HG02759 (cell line): Measurements from ENCODE around the gene SUGCT.
"Not testable (repeated sequence)": the region's sequence is repeated elsewhere in the genome, so short reads cannot be mapped to it uniquely, and the experiment has no call there.

ENCODE experiments used
- ATAC-seq: cut with Tn5 transposase; IDR thresholded peaks from one replicate; pipeline ENCODE4 v1.9.1; 2021; ENCODE audit warnings: mild to moderate bottlenecking, moderate library complexity; ENCODE audit not compliant: unreplicated experiment

Gene SUGCT

DNA sequence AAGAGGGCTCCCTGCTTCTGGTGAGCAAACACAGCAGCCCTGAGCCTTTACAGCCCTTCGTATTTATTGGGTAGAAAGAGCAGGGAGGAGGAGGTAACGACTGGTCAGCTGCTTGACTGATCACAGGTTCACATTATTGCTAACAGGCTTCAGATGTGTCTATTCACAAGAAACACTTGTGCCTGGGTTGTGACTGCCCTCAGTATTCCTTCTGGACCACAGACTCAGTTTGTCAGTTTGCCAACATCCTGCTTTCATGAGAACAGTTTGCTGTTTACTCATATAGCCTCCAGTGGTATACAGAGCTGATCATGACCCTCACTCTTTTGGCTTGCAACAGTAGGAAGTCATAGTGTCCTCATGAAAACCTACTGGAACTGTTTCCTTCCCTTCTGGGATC is 467.5 kb downstream of the SUGCT start:
- ATAC-seq, result not testable (repeated sequence)

DNA sequence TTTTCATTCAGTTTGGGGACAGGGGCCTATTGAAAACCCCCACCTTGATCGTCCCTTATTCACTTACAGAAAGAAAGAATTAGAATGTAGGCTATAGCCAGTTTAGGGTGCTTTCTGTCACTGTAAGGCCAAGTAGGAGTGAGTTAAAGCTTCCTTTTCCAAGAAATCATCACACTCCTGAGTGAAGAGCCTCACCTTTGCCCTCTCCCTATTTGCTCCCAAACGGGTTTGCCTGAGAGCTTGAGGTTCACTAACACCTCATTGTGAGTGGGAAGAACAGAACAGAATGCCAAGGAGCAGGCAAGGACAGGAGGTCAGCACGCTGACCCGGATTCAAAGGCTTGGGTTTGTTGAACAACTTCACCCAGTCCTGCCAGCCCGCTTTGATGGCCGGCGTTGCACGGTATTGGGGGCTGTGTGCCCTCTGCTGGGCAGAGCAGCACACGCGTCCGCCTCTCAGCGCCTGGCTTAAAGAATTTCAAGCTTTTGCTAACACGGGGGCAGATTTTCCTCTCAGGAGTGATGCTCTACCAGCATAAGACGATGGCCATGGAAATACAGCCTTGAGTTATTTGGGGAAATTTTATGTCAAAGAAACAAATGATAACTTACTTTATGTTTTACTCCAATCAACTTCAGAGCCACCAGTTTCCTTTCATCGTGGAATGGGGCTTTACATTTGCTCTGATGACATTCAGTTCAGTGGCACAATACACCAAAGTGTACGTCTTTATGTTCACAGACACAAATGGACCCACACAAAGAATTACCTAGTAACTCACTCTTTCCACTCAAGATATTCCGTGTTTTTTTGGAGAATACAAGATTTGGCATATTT is 470.0 kb downstream of the SUGCT start:
- peak; percentile 88 for ATAC-seq

DNA sequence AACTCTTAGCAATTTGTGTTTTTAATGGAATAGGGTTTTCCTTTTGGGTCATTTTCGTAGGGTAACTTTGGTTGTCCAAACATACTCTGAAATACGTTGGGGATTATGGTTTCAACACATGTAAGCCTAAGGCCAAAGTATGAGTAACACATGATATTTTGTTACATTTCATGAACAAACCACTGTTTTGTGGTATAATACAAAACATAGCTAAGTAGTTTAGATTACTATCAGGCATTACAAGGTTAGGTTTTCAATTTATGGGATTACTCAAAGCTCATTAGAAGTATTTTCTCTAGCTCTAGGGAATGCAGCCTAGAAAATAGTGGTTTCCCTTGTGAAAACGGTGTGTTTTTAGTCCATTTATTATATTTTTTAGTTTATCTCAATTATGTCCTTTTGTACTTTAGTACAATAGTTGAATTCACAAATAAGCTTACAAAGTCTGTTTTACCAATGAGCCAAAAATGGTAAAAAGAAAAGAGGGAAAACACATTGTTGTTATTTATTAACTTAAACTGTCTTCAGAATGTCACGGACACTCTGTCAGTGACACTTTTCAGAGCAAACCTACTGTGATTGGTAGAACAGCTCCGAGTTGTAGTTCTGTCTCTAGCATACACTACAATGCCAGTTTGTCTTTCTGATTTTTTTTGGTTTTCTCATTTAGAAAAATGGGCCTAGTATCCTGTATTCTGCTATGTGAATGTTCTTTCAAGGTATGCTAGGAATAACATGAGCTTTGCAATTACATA is 473.7 kb downstream of the SUGCT start:
- ATAC-seq, result no peak

DNA sequence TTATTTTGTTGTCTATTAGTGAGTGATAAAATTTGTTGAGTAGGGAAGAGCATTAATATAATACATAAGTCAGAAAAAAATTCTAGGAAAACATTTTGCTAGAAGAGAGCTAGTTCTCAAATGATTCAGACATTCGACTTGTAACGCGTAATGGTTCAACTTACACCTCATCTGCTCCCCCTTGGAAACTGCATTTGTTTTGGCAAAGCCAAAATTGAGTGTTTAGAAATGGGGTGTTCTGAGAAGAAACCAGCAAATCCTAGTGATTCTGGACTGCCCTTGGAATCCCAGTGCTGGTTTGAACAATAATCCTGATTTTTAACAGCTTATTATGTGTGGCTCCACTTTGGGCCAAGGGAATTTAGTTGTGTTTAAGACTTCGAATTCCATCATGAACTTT is 475.7 kb downstream of the SUGCT start:
- ATAC-seq, result no peak

DNA sequence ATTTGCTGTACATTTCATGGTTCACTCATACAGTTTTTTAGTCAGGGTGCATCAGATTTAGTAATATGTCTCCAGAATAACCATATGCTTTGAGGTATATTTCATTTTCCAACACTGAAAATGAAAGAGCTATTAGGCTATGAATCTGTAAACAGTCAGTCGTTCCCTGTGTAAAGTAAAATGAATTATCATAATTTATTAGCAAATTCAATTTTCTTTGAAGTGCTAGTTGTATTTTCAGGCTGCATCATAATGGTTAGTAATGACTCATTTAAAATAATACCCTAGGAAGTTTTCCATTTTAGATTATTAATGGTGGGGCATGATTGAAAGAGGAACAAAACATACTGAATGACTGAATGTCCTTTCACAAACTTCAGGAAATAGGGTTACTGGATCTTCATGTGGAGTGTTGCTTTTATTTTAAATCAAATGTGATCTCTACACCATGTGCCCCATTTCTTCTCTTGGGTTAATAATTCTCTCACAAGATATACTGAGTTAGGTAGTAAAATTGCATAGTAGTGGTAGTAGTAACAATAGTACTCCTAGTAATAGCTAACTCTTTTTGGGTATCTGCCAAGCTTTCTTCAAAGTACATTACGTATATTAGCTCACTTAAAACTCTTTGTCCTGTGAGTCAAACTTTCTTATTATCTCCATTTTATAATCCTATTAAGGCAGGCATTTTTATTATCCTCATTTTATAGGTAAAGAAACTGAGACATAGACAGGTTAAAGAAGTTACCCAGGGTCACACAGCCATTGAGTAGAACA is 476.5 kb downstream of the SUGCT start:
- ATAC-seq, result no peak

DNA sequence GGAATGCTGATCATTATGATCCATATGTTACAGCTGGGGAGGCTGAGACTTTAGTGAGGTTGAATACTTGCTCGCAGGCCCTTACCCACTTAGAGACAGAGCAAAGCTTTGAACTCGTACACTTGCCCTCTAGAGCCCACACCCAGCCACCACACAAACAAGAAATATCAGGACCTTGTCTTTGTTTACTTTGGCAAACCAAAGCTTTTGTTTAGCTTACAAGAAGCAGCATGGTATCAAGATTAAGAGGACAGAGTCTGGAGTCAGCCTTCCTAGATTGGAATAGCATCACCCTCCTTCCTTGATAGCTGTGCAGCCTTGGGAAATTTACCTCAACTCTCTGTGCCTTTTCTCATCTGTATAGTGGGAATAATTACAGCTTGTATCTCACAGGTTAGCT is 477.5 kb downstream of the SUGCT start:
- no peak for ATAC-seq

DNA sequence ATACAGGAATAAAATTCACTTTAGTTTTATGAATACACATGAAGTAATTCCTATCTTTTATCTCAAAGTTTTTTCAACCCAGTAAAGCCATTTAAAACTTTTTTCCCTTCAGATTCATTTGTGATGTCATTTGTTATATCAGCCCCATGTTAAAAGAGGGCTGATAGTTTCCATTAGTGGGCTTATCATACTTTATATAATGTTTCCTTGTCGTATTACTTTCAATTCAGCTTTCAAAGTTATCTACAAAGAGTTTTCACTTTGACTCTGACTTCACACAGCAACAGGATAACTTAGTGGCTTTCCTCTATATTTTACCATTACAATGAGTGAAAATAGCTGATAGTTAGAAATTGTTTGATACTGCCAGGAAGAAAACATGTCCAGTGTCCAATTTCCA is 484.8 kb downstream of the SUGCT start:
- no peak for ATAC-seq

DNA sequence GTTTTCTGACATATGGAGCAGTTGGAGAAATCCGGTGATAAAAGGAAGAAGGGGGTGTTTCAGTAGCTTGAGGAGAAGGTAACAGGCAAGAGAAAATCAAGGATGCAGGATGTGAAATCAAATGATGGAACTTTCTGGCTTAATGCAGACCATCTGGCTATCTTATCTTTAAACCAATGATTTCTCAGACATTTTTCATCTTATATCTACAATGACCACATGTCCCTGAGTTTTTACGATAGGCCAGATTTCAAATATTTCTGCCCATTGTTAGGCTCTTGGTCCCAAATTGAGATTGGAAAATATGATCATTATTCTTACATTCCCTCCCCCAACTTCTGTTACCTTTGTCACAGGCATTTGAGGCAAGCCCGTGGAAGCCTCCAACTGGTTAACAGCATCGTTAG is 486.8 kb downstream of the SUGCT start:
- no peak for ATAC-seq

DNA sequence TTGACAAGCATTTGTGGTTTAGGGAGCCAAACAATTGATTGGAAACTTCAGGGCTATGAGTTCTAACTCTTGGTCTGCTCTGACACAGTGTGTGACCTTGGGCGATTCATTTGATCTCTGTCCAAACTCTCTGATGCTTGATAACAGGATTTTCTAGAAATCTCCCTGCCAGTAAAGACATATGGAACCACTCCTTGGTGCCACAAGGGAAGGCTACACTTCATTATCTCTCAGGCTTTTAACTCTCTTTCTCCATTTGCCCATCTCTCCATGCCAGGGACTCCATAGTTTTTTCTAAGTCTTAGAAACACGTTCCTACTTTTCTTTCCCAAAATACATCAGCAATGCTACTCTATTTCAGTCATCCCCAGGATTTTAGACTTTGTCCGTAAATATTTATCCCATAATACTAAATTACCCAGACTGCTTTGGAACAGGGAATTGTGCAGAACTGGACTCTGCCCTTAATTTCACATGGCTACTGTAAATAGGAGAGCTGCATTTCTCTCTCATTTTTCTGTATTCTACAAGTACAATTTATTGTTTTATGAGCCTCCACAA is 488.2 kb downstream of the SUGCT start:
- ATAC-seq, result no peak

DNA sequence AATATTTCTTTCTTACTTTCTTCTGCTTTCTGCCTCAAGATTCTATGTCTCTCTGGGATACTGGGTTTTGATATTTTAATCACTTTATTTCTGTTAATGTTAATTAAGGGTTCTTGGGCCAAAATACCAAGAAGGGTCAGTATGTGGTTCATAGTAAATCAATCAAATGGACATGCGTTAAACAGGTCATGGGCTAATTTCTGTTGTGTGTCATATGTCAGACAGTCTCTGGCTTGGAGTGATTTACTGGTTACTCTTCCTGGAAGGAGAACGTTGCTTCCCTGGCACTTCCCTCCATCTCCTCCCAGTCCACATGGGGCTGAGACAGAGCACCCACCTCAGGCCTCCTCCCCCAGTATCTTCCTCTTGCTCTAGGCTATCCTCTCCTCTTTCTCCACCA is 489.1 kb downstream of the SUGCT start:
- ATAC-seq, result no peak

DNA sequence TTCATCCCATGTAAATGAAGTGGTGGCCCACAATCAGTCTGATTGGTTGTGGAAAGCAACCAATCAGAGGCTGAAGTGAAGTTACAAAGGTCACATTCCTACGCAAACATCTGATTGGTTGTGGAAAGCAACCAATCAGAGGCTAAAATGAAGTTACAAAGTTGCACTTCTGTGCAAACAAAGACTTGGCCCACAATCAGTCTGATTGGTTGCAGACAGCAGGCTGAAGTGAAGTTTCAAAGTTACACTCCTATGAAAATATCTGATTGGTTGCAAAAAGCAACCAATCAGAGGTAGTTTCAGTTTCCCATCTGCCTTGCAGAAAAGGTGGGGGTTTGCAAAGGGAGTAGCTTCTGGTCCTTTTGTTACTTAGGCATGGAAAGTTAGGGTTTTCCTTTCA is 492.6 kb downstream of the SUGCT start:
- not testable (repeated sequence) for ATAC-seq

DNA sequence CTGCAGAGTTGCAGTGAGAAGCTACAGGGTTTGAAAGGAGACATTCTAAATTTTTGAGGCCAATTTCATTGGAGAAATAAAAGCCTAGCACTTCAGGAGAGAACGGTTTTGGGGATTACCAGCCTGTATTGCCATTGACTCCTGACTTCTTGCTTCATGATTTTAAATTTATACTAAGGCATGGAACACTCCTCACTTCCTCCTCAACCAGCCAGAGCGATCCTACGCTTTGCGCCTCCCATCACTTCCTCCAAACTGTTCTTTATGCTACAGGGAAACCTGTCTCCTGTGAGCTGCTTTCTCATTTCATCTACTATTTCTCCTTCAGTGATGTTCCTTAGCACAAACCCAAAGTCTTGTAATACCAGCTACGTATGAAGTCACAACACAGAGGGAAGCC is 495.1 kb downstream of the SUGCT start:
- no peak for ATAC-seq

DNA sequence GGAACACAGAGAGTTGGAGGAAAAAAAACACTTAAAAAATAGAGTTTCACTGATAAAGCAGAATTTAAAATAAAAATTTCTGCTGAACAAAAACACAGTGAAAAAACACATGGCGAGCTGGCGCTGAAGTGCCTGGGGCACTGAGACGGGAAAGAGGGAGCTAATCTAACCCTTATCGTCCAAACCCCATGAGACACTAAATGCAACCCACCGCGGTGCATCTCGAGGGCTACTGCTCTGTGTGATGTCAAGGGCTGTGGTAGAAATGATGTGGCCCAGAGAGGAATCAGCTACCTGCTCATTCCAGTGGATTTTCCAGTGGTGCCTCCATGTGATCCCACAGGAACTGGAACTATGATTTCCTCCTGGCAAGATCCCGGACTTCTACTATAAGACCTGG is 499.3 kb downstream of the SUGCT start:
- ATAC-seq, result no peak

DNA sequence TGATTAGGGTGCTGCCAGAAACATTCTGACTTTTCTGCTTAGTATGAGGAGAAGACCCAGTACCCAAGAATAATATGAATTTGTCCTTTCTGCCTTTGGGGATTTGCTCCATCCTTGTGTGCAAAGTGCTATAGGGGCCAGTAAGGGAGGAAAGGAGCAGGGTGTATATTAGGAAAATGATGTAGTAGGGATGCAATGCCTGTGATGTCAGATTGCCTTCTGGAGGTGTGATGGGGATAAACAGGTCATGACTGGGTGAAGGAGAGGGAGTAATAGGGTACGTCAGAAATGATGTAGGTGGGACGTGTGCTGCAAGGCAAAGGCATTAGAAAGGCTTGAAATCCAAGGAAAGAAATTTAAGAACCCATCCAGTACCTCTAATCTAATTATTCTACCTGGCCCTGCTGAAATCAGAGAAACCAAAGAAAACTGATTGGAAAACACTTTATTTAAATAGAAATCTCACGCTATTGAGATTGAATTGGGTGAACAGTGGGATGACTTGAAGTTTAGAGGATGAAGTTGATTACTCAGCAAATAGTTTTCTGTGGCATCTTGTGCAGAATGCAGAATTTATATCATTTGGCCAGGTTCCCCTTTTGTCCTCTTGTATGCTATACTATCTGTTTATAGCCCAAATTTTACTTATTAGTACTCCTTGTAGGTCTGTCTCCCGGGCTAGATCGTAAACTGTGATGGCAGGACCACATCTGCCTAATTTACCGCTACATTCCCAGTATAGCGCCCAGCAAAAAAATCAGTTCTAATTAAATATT is 503.9 kb downstream of the SUGCT start:
- no peak for ATAC-seq

DNA sequence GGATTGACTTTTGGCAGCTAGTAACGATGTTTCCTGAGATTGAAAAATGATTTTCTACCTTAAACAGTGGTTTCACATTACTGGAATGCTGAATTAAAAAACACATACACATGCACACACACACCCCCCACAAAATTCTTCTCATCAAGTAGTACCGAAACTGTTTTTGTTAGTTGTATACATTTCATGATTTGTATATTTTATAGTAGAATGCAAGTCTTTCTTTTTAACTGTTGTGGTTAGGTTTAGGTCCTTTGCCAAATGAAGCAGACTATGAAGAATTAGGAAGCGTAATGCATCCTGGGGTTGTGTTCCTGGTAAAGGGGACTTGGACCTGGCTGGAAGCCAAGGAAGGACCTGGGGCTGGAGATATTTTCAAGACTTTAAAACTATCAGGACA is 505.8 kb downstream of the SUGCT start:
- ATAC-seq, result no peak

DNA sequence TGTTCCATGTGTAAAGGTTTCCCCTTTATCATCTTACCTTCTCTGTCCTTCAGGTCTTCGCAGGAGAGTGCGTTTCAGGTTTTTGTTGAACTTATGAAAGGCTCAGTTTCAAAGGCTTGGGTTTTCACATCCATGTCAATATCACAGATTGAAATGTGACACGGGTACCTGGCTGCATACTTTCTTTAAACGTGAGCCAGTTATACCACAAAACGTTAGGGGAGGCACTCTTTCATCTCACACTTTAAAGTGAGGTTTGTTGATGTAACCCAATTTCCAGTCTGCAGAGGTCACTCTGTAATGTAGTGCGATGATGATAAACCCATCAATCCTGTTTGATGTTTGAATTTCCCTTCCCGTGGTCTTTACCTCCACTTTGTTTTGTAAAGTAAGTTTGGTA is 506.9 kb downstream of the SUGCT start:
- ATAC-seq, result no peak

DNA sequence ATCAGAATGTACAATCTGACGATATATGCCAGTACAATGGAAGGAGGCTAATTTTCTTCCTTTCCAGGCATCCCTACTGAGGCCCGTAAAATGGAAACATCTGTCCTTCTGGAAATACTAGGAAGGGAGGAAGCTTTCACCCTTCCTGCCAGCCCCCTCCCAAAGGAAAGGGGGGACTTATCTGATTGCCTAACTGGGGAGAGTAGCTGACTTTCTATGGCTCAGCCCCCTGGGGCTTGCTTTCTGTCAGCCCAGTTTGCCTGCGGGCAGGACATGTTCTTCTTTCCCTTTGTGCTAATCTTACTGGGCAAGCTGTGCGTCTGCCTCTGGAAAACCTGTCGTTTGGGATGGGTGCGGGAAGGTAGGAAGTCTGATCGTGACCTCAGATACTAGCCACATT is 508.9 kb downstream of the SUGCT start:
- no peak for ATAC-seq

DNA sequence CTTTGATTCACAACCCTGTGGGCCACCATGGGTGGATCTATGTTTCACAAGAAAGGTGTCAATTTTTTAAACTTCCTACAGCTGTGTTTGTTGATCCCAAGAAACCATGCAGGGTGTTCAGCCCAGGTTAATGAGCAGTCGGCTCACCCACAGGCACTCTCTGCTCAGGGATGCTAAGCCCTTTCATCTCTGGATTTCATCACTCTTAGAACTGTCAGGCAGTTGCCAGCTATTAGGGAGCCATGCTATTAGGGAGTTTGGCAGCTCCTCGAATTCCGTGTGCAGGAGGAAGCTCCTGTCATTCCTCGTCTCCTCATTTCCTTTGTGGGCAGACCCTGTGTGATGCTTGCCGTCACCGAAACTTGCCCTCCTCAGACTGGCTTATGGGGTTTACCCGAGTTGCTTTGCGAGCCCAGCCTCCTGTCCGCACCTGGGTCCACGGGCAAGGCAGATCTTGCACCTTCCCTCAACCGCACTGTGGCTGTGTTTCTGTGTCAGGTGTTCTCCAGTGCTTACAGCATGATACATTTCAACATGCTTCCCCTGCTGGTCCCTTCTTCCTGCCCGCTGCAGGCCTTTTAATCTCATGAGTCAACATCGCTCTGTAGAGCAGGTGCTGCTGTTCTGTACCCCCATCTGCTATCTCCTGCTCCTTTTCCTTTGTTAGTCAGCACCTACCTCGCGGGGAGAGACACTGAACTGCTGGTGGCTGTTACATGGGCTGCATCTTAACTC is 509.8 kb downstream of the SUGCT start:
- no peak for ATAC-seq

DNA sequence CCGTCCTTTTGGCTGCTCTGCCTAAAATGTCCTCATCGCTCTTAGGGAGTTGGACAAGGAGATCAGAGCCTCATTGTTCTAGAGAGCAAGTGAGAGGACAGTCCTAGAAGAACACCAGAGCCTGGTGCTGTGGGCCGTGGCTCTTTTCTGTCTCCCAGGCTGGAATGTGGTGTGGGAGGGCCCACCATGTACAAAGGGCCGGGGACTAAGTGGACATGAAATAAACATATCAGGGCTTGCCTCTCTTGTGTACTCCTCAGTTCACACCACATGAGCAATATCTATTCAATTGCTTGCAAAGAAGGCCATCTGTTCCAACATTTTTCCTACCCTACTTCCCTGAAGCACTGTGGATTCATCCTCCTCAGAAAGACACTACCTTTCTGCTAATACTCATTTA is 510.4 kb downstream of the SUGCT start:
- no peak for ATAC-seq

DNA sequence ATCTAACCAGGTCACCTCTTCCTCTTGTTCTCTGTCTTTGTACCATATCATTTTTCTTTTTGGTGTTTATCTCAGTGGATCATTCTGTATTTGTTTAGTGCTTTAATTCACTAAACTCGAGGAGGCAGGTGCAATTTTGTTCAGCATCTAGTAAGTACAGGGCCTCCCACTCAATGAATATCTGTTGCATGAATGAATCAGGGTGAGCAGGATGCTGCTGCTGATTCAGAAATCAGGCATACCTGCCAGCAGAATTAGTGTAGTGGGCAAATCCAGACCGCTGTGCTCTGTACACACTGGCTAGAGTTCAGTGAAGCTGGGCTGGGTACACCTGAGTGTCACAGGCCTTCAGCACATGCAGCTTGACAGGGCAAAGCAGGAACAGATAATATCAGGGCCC is 511.9 kb downstream of the SUGCT start:
- no peak for ATAC-seq
